Forelimb muscle (tissue), 1 donor: ENCODE data around the gene DNASE2B. TPM values are rescaled to one million over a fixed set of nuclear protein-coding genes. Genes with fewer than 3 reads are reported as not detected.

Experiments used
- DNase-seq: peaks from one replicate; pipeline ENCODE4 v3.0.0-alpha.2; 2013; ENCODE audit warnings: low read depth
- polyA plus RNA-seq: library from polyadenylated mRNA; unstranded; fragments of 120-200 nt; gene quantifications from one replicate; pipeline ENCODE4 v1.2.1, GENCODE V29; 2013; ENCODE audit not compliant: insufficient read length

The DNASE2B gene
- polyA plus RNA-seq, 1 donor = not detected

DNA sequence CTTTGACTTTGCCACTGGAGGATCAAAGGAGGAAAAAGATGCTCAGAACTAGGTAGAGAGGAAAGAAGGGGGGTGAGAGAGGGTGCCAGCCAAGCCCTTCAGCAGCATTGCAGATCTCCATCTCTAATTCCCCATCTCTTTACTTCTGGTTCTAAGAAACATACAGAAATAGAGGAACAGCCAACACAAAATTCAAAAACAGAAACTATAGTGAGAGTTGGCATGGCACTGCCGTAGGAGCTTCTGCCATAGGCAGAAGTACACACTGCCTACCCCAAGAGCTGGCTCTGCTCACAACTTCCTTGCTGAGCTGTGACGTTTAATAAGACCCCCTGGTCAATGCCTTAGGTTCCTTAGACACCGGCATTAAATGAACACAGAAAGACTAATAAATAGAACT lies 54.2 kb downstream of the DNASE2B start:
- DNase-seq = no peak

DNA sequence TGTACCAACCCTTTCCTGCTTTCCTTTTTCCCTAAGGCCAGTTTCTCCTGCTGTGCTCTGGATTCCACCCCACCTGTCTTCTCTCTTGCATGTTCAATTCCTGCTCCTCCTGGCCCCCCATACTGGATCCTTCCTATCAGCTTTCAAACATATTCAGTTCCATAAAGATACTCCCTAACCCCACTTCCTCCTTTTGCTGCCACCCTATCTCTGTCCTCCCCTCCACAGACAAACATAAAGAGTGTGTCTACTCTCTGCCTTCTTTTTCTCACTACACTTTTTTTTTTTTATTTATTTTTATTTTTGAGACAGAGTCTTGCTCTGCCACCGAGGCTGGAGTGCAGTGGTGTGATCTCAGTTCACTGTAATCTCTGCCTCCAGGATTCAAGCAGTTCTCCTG lies 63.8 kb downstream of the DNASE2B start:
- DNase-seq = no peak

Other genes with a start within 250 kb of the DNASE2B start
- 10.4 TPM for gene SAMD13, start 96.8 kb upstream of the DNASE2B start, polyA plus RNA-seq
- gene RPF1, start 80.8 kb downstream of the DNASE2B start, polyA plus RNA-seq = 30.8 TPM
- gene SPATA1, start 107.9 kb downstream of the DNASE2B start, polyA plus RNA-seq = 1.9 TPM
- gene GNG5, start 108.1 kb downstream of the DNASE2B start, polyA plus RNA-seq = 170 TPM
- gene CTBS, start 176.0 kb downstream of the DNASE2B start, polyA plus RNA-seq = 5.2 TPM